Heart left ventricle (tissue), 16 donors: ENCODE results near the gene TSPAN33. TPM values are rescaled to one million over a fixed set of nuclear protein-coding genes. Genes with fewer than 3 reads are reported as not detected.

ENCODE experiments used
- ATAC-seq, 4 donors: fragments of 200-7000 bp; cut with Tn5 transposase; one replicate each; pipeline ENCODE4 v1.9.1; 2020 to 2022; ENCODE audit warnings: moderate library complexity in 4 of 4, mild to moderate bottlenecking in 3 of 4, moderate number of reproducible peaks in 1 of 4
- DNase-seq, 5 donors: peaks; one replicate each; pipeline ENCODE4 v3.0.0-alpha.2; 2020
- H3K27ac ChIP-seq, 12 donors: fragments of 200-600 bp; sonication (generic) in 4 of 12; one replicate each; pipeline versions ENCODE4 v1.5.0 to v1.8.0; 2016 to 2022; ENCODE audit warnings: mild to moderate bottlenecking in 2 of 12
- H3K27me3 ChIP-seq, 9 donors: fragments of 200-600 bp; sonication (generic) in 2 of 9; one replicate each; pipeline versions ENCODE4 v1.5.1 to v1.8.0; 2016 to 2022; ENCODE audit warnings: mild to moderate bottlenecking in 3 of 9
- H3K36me3 ChIP-seq, 9 donors: fragments of 200-600 bp; sonication (generic) in 2 of 9; one replicate each; pipeline versions ENCODE4 v1.5.0 to v1.8.0; 2018 to 2022; ENCODE audit warnings: mild to moderate bottlenecking in 2 of 9
- H3K4me1 ChIP-seq, 12 donors: fragments of 200-600 bp; sonication (generic) in 4 of 12; one replicate each; pipeline versions ENCODE4 v1.5.0 to v1.8.0; 2016 to 2022; ENCODE audit warnings: mild to moderate bottlenecking in 3 of 12
- H3K4me3 ChIP-seq, 12 donors: fragments of 200-600 bp; sonication (generic) in 4 of 12; one replicate each; pipeline versions ENCODE4 v1.5.0 to v1.8.0; 2017 to 2022; ENCODE audit warnings: mild to moderate bottlenecking in 9 of 12, moderate library complexity in 4 of 12
- H3K9me3 ChIP-seq, 12 donors: fragments of 200-600 bp; sonication (generic) in 4 of 12; one replicate each; pipeline versions ENCODE4 v1.5.0 to v1.8.0; 2016 to 2022; ENCODE audit warnings: mild to moderate bottlenecking in 1 of 12
- POLR2A ChIP-seq, 2 donors: fragments of 450-650 bp; IDR thresholded peaks; one replicate each; pipeline ENCODE4 v1.6.1; 2017; ENCODE audit warnings: antibody characterized with exemption in 2 of 2, mild to moderate bottlenecking in 2 of 2, moderate library complexity in 2 of 2
- WGBS, 4 donors: extraction: QIAGEN DNeasy Blood & Tissue Kit in 2 of 4; methylation state at CpG; one replicate each; pipeline versions ENCODE4 v1.1.5 to v1.1.7; 2013 to 2018; 5-methylcytosine and 5-hydroxymethylcytosine counted together
- intact Hi-C, 10 donors: fragments of 100-400 bp; cut with DNase I; formaldehyde crosslinking; loops; one replicate each; pipeline versions ENCODE4 v1.11.1 to v1.14.2; 2022
- polyA plus RNA-seq, 2 donors: library from polyadenylated mRNA; stranded (reverse); fragments of 200-250 nt; gene quantifications; one replicate each; pipeline ENCODE4 v1.2.3, GENCODE V29; 2013
- total RNA-seq, 9 donors: library from RNA; depleted of rRNA in 2 of 9; stranded (reverse); fragments of >200 nt in 2 of 9; fragmentation: NEBNext Ultra II Directional in 3 of 9; extraction: Animal tissue kit (Norgen Biotek cat#: 25700) in 3 of 9; gene quantifications; one replicate each; pipeline versions ENCODE4 v1.1.0 to v1.2.4, GENCODE V29; 2016 to 2023
- TF ChIP-seq, protein P1 (sequence below), 12 donors: fragments of 200-600 bp; sonication (generic) in 4 of 12; IDR thresholded peaks; one replicate each; pipeline versions ENCODE4 v1.5.0 to v1.8.0; 2018 to 2022; ENCODE audit warnings: antibody characterized with exemption in 12 of 12, mild to moderate bottlenecking in 5 of 12
- donor health status: ischemic (EF 13 %, LVEDD 7.1; RV severe dilation, severe dysfunction).
- donor health status: healthy with polysubstance abuse.
- donor health status: DM: no; HTN: yes; CAD: no.
- donor health status: DM: no; HTN: no; CAD: no.
- donor health status: ischemic (EF 25% LVEDD 6.9; RV normal size, moderate dysfunction).
- donor health status: ischemic (EF 25% LVEDD 5.7; RV mildly dilated, moderate dysfunction).
- donor health status: healthy.
- donor health status: DM: yes; HTN: yes; CAD: no.
- donor health status: ischemic (EF 35%, LVEDD 5.7; RV mildly dilated, moderate dysfunction).
- donor health status: nonischemic (EF 11% LVEDD 7.7; RV severe dilation, severe dysfunction).
- donor health status: DM: yes; HTN: yes; CAD: no.
- donor health status: PGD.
- donor health status: ischemic (EF 29% LVEDD 5.4; RV normal size, mild dysfunction).
- donor health status: nonischemic (EF 23%, LVEDD 6.1; RV moderate dilation, normal function).

TSPAN33 gene
- total and polyA plus RNA-seq, 11 donors = 3.0 to 21.5 (median 8.8) TPM

DNA sequence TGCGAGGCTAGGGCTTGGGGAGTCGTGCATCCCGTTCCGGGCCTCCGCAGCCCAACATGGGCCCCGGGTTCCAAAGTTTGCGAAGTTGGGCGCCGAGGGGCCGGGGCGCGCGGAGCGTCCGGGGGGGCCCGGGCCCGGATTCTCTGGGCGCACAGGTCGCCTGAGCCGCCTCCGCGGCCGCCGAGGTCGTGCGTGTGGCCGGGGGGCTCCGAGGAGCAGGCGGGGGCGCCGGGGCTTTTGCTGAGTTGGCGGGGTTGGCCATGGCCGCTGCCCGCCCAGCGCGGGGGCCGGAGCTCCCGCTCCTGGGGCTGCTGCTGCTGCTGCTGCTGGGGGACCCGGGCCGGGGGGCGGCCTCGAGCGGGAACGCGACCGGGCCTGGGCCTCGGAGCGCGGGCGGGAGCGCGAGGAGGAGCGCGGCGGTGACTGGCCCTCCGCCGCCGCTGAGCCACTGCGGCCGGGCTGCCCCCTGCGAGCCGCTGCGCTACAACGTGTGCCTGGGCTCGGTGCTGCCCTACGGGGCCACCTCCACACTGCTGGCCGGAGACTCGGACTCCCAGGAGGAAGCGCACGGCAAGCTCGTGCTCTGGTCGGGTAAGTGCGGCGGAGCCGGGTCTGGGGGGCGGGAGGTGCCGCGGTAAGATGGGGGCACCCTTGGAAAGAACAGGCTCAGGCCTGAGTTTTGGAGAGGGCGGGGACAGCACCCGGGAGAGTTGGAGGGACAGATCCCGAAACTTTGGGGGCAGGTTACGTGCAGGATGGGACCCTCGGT lies 44.6 kb downstream of the TSPAN33 start:
- H3K36me3 ChIP-seq = no peaks in the 10 kb centered on the region
- ATAC-seq (peak in 3 of 4 donors; percentile 46 to 75 (median 67)), DNase-seq (peak in 1 of 5 donors; percentile 70)
- peak overlapping the region; percentile 56 to 93 (median 81) for H3K4me3 ChIP-seq
- 1 to 3% (median 1%) methylated on average over 13 to 83 of the region's 83 CpGs for WGBS, 4 donors
- intact Hi-C loops = no loop called here
- H3K9me3 ChIP-seq = no peaks in the 10 kb centered on the region
- no peak for TF ChIP-seq POLR2A (IDR thresholded peaks at IDR 0.05)
- TF ChIP-seq, protein P1, sequence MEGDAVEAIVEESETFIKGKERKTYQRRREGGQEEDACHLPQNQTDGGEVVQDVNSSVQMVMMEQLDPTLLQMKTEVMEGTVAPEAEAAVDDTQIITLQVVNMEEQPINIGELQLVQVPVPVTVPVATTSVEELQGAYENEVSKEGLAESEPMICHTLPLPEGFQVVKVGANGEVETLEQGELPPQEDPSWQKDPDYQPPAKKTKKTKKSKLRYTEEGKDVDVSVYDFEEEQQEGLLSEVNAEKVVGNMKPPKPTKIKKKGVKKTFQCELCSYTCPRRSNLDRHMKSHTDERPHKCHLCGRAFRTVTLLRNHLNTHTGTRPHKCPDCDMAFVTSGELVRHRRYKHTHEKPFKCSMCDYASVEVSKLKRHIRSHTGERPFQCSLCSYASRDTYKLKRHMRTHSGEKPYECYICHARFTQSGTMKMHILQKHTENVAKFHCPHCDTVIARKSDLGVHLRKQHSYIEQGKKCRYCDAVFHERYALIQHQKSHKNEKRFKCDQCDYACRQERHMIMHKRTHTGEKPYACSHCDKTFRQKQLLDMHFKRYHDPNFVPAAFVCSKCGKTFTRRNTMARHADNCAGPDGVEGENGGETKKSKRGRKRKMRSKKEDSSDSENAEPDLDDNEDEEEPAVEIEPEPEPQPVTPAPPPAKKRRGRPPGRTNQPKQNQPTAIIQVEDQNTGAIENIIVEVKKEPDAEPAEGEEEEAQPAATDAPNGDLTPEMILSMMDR (IDR thresholded peaks at IDR 0.05) = no peak
- peaks cover 0 to 37% (median 0%) of the 10 kb centered on the region in 9 donors for H3K27me3 ChIP-seq
- peak overlapping the region in 6 of 12 donors; percentile 23 to 70 (median 47) for H3K27ac ChIP-seq
- peaks cover 0 to 29% (median 6%) of the 10 kb centered on the region in 12 donors for H3K4me1 ChIP-seq

DNA sequence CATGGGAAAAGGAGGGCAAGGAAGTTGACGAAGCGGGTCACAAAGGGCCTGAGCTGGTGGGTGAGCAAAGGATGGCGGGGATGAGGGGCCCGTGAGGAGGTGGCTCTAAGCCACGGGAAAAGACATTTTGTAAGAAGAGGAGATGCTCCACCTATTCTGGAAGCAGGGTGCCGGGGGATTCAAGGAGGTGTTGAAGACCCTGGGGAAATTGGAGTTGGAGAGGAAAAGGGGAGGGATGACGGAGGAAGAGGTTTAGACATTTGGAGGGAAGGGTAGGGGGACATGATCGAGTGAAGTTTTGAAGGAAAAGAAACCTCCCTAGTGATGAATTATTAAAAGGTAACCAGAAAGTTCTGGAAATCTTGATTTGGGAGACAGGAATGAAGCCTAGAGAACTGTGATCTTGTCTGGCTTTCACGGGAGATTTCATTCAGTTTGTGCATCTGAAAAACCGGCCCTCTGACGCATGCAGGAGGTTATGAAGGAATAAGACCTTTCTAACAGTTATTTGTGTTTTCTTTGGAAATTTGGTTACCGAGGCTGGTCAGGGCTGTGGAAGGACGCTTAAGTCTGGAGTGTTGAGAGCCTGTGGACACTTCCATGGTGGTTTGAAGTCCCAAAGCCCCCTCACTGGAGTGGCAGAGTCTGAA lies 45.3 kb downstream of the TSPAN33 start:
- H3K4me3 ChIP-seq = peak overlapping the region; percentile 56 to 93 (median 81)
- no peaks in the 10 kb centered on the region for H3K36me3 ChIP-seq
- WGBS, 4 donors = 28 to 34% (median 32%) methylated on average over 13 of the region's 13 CpGs
- peaks cover 0 to 37% (median 0%) of the 10 kb centered on the region in 9 donors for H3K27me3 ChIP-seq
- peaks cover 0 to 29% (median 6%) of the 10 kb centered on the region in 12 donors for H3K4me1 ChIP-seq
- intact Hi-C loops = no loop called here
- peak overlapping the region in 2 of 12 donors; percentile 67 to 70 for H3K27ac ChIP-seq
- TF ChIP-seq POLR2A (IDR thresholded peaks at IDR 0.05) = no peak
- TF ChIP-seq, protein P1 (IDR thresholded peaks at IDR 0.05) = no peak
- ATAC-seq (no peak), DNase-seq (no peak)
- no peaks in the 10 kb centered on the region for H3K9me3 ChIP-seq

DNA sequence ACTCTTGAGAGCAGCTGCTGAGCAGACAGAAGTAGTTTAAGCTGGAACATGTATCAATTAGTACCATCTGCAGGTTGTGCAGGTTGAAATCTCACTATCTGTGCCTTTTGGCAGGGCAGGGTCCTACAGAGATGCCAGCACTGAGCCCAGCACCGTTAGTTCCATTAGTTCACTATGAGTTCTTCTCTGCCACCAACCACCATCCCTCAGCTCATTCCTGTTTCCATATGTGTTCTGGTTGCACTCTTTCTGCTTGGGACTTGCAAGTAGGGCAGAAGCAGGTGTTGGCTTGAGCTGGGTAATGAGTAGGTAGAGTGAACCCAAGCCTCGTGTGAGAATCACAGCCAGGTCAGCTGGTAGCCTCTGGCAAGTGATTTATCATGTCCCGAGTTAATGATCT lies 46.8 kb downstream of the TSPAN33 start:
- intact Hi-C loops = no loop called here
- Histone ChIP-seq H3K4me3 (no peak overlapping the region), H3K4me1 (peaks cover 0 to 29% (median 6%) of the 10 kb centered on the region in 12 donors), H3K27ac (no peak overlapping the region), H3K9me3 (no peaks in the 10 kb centered on the region), H3K36me3 (no peaks in the 10 kb centered on the region), H3K27me3 (peaks cover 0 to 37% (median 0%) of the 10 kb centered on the region in 9 donors)
- DNase-seq (no peak), ATAC-seq (no peak)
- TF ChIP-seq, protein P1 (IDR thresholded peaks at IDR 0.05) = no peak
- no peak for TF ChIP-seq POLR2A (IDR thresholded peaks at IDR 0.05)
- 79 to 88% (median 85%) methylated on average over 3 of the region's 3 CpGs for WGBS, 4 donors

DNA sequence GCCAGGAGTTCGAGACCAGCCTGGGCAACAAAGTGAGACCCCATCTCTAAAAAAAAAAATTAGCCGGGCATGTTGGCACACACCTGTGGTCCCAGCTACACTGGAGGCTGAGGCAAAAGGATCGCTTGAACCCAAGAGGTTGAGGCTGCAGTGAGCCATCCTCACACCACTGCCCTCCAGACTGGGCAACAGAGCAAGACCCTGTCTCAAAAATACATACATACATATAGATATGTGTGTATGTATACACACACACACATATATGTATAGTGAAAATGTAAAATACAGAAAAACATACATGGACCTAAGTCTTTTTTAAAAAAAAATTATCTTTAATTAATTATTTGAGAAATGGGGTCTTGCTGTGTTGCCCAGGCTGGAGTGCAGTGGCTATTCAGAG lies 49.4 kb downstream of the TSPAN33 start:
- H3K4me1 ChIP-seq = peaks cover 0 to 17% (median 5%) of the 10 kb centered on the region in 12 donors

More for the DNA sequence above, 49.4 kb downstream of the TSPAN33 start:
- Histone ChIP-seq H3K9me3 (no peaks in the 10 kb centered on the region), H3K4me3 (no peak overlapping the region), H3K27me3 (peaks cover 0 to 18% (median 0%) of the 10 kb centered on the region in 9 donors), H3K27ac (no peak overlapping the region), H3K36me3 (no peaks in the 10 kb centered on the region)
- DNase-seq (no peak), ATAC-seq (no peak)
- TF ChIP-seq, protein P1 (IDR thresholded peaks at IDR 0.05) = no peak
- TF ChIP-seq POLR2A (IDR thresholded peaks at IDR 0.05) = no peak
- 77 to 95% (median 94%) methylated on average over 3 of the region's 3 CpGs for WGBS, 4 donors
- intact Hi-C loops = no loop called here
